Endothelial cell of umbilical vein (primary cell): ENCODE results near the gene CFI. TPM values are rescaled to one million over a fixed set of nuclear protein-coding genes. Genes with fewer than 3 reads are reported as not detected.

Source experiments
- BruUV-seq: library from RNA; stranded (reverse); fragments of 400-500 nt; replicated peaks from 2 replicates; lab custom pipeline; 2021; lab: Mats Ljungman, UMichigan
- CTCF ChIA-PET: fragments of 300-600, 350-600 bp; sonication (Branson Sonifier 250); formaldehyde crosslinking; loops from one replicate; lab custom pipeline; 2021; ENCODE audit warnings: antibody characterized with exemption, inconsistent platforms; lab: Charles Lee
- POLR2A ChIA-PET: fragments of 300-600, 350-600 bp; sonication (Branson Sonifier 250); formaldehyde crosslinking; loops from one replicate; lab custom pipeline; 2021; ENCODE audit warnings: antibody characterized with exemption, inconsistent platforms; lab: Charles Lee
- DNase-seq: peaks from one replicate; pipeline ENCODE4 v3.0.0-alpha.2; 2011; ENCODE audit warnings: low read depth, low spot score
- FAIRE-seq: peaks from 2 replicates; lab custom pipeline; 2011; peaks lifted over from hg19 to GRCh38; lab: Jason Lieb, UNC
- H2AFZ ChIP-seq: 2 replicates; pipeline ENCODE4 v1.6.0; 2012; ENCODE audit warnings: low read depth, low read length, control low read depth, inconsistent platforms
- H3K27ac ChIP-seq: 2 replicates; pipeline ENCODE4 v1.5.1; 2011; ENCODE audit warnings: low read depth, mild to moderate bottlenecking, control low read depth, low read length, moderate library complexity; ENCODE audit not compliant: insufficient read depth
- H3K27me3 ChIP-seq, 2 experiments: 2 replicates each; pipeline versions ENCODE4 v1.6.0 to v1.6.1; 2011; ENCODE audit warnings: low read length in 2 of 2, mixed read lengths in 1 of 2; ENCODE audit not compliant: control insufficient read depth in 2 of 2, insufficient read depth in 2 of 2
- H3K36me3 ChIP-seq, 2 experiments: 2 replicates in 1 of 2; 3 replicates in 1 of 2; pipeline ENCODE4 v1.5.1; 2011; ENCODE audit warnings: low read length in 2 of 2, mild to moderate bottlenecking in 1 of 2, moderate library complexity in 1 of 2; ENCODE audit not compliant: control insufficient read depth in 2 of 2, insufficient read depth in 2 of 2; ENCODE audit errors: extremely low read depth in 1 of 2
- H3K4me1 ChIP-seq: 3 replicates; pipeline ENCODE4 v1.5.1; 2011; ENCODE audit warnings: mild to moderate bottlenecking, low read length; ENCODE audit not compliant: control insufficient read depth, insufficient read depth; ENCODE audit errors: extremely low read depth
- H3K4me2 ChIP-seq: 2 replicates; pipeline ENCODE4 v1.6.1; 2011; ENCODE audit warnings: low read length, control low read depth, mixed read lengths; ENCODE audit not compliant: insufficient read depth
- H3K4me3 ChIP-seq, 3 experiments: fragments of 200-600 bp in 1 of 3; sonication (generic), shearing (Covaris generic) in 1 of 3; replicated peaks in 1 of 3; 2 replicates each; pipeline ENCODE4 v1.5.1; 2011 to 2016; ENCODE audit warnings: control low read depth in 3 of 3, low read length in 3 of 3, mild to moderate bottlenecking in 2 of 3, inconsistent platforms in 1 of 3, low read depth in 1 of 3, moderate library complexity in 1 of 3; ENCODE audit not compliant: insufficient read depth in 1 of 3
- H3K79me2 ChIP-seq: 2 replicates; pipeline ENCODE4 v1.6.0; 2012; ENCODE audit warnings: low read length, inconsistent platforms; ENCODE audit not compliant: control insufficient read depth, insufficient read depth
- H3K9ac ChIP-seq: replicated peaks from 2 replicates; pipeline ENCODE3; 2011; ENCODE audit warnings: low read length, control low read depth; ENCODE audit not compliant: insufficient read depth; ENCODE audit errors: extremely low read depth
- H3K9me1 ChIP-seq: replicated peaks from 3 replicates; pipeline ENCODE4 v1.6.0; 2011; ENCODE audit warnings: mild to moderate bottlenecking, low read length; ENCODE audit not compliant: control insufficient read depth, insufficient read depth; ENCODE audit errors: extremely low read depth
- H3K9me3 ChIP-seq: replicated peaks from 2 replicates; pipeline ENCODE4 v1.5.1; 2012; ENCODE audit warnings: low read length, inconsistent platforms; ENCODE audit not compliant: control insufficient read depth, insufficient read depth
- H4K20me1 ChIP-seq: replicated peaks from 2 replicates; pipeline ENCODE3; 2011; ENCODE audit warnings: mild to moderate bottlenecking, low read length; ENCODE audit not compliant: control insufficient read depth, insufficient read depth; ENCODE audit errors: extremely low read depth
- EZH2 ChIP-seq: IDR thresholded peaks from 2 replicates; pipeline ENCODE4 v1.6.1; 2012; ENCODE audit warnings: borderline replicate concordance, low read depth, mild to moderate bottlenecking, moderate library complexity, low read length, inconsistent platforms; ENCODE audit not compliant: severe bottlenecking
- FOS ChIP-seq: IDR thresholded peaks from 2 replicates; pipeline ENCODE4 v1.6.1; 2011; ENCODE audit warnings: mild to moderate bottlenecking, low read length, moderate library complexity, borderline replicate concordance; ENCODE audit not compliant: insufficient read depth
- GATA2 ChIP-seq: IDR thresholded peaks from 2 replicates; pipeline ENCODE4 v1.7.0; 2011; ENCODE audit warnings: low read depth, mild to moderate bottlenecking, moderate library complexity, mixed read lengths, low read length; ENCODE audit not compliant: insufficient read length, insufficient read depth
- JUN ChIP-seq: IDR thresholded peaks from 2 replicates; pipeline ENCODE4 v1.6.1; 2011; ENCODE audit warnings: borderline replicate concordance, low read depth; ENCODE audit not compliant: insufficient read length, insufficient read depth
- MYC ChIP-seq: IDR thresholded peaks from one replicate; pipeline ENCODE4 v1.6.1; 2011; ENCODE audit warnings: mild to moderate bottlenecking, low read depth, low read length
- POLR2A ChIP-seq: IDR thresholded peaks from 2 replicates; pipeline ENCODE4 v1.6.1; 2012; ENCODE audit warnings: low read depth, mild to moderate bottlenecking, control low read depth, low read length
- POLR2AphosphoS5 ChIP-seq: IDR thresholded peaks from 2 replicates; pipeline ENCODE4 v1.6.1; 2012; ENCODE audit warnings: low read depth, mild to moderate bottlenecking, control low read depth, low read length, moderate library complexity; ENCODE audit not compliant: insufficient read depth
- dilution Hi-C: fragments of 300-500 bp; cut with MboI; formaldehyde crosslinking; loops from one replicate; pipeline ENCODE4 v1.15.0; 2019; ENCODE audit warnings: low sequenced_read_pairs; ENCODE audit not compliant: extremely low pct_ligation_motif_present
- intact Hi-C: fragments of 100-400 bp; cut with micrococcal nuclease; formaldehyde crosslinking; loops from one replicate; pipeline ENCODE4 v1.10.0; 2022
- polyA plus RNA-seq, 4 experiments: library from polyadenylated mRNA; depleted of rRNA in 3 of 4; stranded (reverse) in 3 of 4; unstranded in 1 of 4; fragments of >200 nt; gene quantifications; 2 replicates each; pipeline versions ENCODE4 v1.2.1 to v1.2.3, GENCODE V29; 2011 to 2012; ENCODE audit warnings: missing spikeins in 1 of 4
- total RNA-seq: library from RNA; stranded (reverse); gene quantifications from 2 replicates; pipeline ENCODE4 v1.2.3, GENCODE V29; 2021
- TF ChIP-seq, protein P1 (sequence below), 2 donors: IDR thresholded peaks; 1 replicate in 1 of 2; 2 replicates in 1 of 2; pipeline ENCODE4 v1.5.1; 2011; ENCODE audit warnings: low read length in 2 of 2, mild to moderate bottlenecking in 2 of 2, moderate library complexity in 2 of 2, control low read depth in 1 of 2, inconsistent platforms in 1 of 2, low read depth in 1 of 2; ENCODE audit not compliant: insufficient read depth in 1 of 2; ENCODE audit errors: extremely low read depth in 1 of 2
- TF ChIP-seq, protein P2 (sequence below): IDR thresholded peaks from 2 replicates; pipeline ENCODE4 v1.6.1; 2011; ENCODE audit not compliant: insufficient read depth, insufficient read length

CFI gene
- total and polyA plus RNA-seq, 2 donors (not counting 3 experiments of a cell fraction or from before 2014, with no cell fraction given), result 10.0 to 21.4 TPM

DNA sequence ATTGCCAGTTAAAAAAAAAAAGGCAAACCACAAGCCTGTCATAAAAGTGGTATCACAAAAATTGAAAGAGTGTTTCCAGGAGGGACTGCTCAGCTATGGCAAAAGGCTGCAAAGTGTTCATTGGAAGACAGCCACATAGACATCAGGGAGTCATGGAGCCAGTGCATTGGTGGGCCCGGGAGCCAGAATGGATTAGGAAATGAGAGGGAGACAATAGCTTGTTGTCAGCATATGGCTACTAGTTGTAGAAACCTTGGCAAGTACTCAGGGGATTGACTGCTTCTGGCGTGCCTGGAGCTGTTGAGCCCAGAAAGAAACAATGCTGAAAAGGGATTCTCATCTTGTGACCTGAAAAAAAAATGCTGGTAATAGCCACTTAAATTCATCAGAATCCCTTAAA, 18.8 kb upstream of the CFI start:
- FAIRE-seq (no peak), DNase-seq (no peak)
- no peak overlapping the region for H3K9ac ChIP-seq
- BruUV-seq, result no TSS peak
- H3K4me2 ChIP-seq, result no peak overlapping the region
- H3K4me1 ChIP-seq, result peaks cover 13% of the 10 kb centered on the region
- no peaks in the 10 kb centered on the region for H3K27me3 ChIP-seq
- dilution Hi-C loops, result no loop called here
- POLR2A ChIA-PET, result no interaction called here
- TF ChIP-seq, protein P1, sequence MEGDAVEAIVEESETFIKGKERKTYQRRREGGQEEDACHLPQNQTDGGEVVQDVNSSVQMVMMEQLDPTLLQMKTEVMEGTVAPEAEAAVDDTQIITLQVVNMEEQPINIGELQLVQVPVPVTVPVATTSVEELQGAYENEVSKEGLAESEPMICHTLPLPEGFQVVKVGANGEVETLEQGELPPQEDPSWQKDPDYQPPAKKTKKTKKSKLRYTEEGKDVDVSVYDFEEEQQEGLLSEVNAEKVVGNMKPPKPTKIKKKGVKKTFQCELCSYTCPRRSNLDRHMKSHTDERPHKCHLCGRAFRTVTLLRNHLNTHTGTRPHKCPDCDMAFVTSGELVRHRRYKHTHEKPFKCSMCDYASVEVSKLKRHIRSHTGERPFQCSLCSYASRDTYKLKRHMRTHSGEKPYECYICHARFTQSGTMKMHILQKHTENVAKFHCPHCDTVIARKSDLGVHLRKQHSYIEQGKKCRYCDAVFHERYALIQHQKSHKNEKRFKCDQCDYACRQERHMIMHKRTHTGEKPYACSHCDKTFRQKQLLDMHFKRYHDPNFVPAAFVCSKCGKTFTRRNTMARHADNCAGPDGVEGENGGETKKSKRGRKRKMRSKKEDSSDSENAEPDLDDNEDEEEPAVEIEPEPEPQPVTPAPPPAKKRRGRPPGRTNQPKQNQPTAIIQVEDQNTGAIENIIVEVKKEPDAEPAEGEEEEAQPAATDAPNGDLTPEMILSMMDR (IDR thresholded peaks at IDR 0.05; ENCODE audit: extremely low read depth in 1 of 2, insufficient read depth in 1 of 2, low read depth in 1 of 2, low read length in 2 of 2), result no peak
- CTCF ChIA-PET, result interaction anchor here (1.6 kb wide), 1 partner anchor 117 kb away, joined by 3 read pairs; the partner anchor contains the start of gene CASP6
- H3K36me3 ChIP-seq, result peaks cover 3 to 19% of the 10 kb centered on the region in 2 experiments
- H3K9me3 ChIP-seq, result no peaks in the 10 kb centered on the region
- intact Hi-C loops, result no loop called here
- H3K4me3 ChIP-seq, result no peak overlapping the region
- H4K20me1 ChIP-seq, result no peaks in the 10 kb centered on the region
- no peak overlapping the region for H3K27ac ChIP-seq
- H3K79me2 ChIP-seq, result peaks cover 28% of the 10 kb centered on the region
- H2AFZ ChIP-seq, result no peak overlapping the region
- no peaks in the 10 kb centered on the region for H3K9me1 ChIP-seq

DNA sequence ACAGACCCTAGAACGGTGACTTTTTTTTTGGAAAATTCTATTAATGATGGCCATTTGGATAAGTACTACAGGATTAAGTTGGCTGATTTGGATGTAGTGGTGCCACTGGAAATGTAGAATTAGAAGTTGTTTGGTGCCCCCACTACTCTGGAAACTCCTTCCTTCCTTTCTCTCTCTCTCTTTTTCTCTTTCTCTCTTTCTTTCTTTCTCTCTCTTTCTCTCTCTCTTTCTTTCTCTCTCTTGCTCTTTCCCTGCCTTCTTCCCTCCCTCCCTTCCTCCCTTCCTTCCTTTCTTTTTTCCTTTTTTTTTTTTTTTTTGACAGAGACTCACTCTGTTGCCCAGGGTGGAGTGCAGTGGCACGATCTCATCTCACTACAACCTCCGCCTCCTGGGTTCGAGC, 16.5 kb upstream of the CFI start:
- no peak overlapping the region for H3K4me3 ChIP-seq
- peaks cover 13% of the 10 kb centered on the region for H3K4me1 ChIP-seq
- CTCF ChIA-PET, result no interaction called here
- dilution Hi-C loops (no loop called here), intact Hi-C loops (loop anchor here (10.0 kb wide), 1 partner anchor 1143 kb away; no protein-coding TSS in a partner anchor)
- H3K27me3 ChIP-seq, result no peaks in the 10 kb centered on the region
- FAIRE-seq (no peak), DNase-seq (no peak)
- H3K79me2 ChIP-seq, result peaks cover 28% of the 10 kb centered on the region
- H3K9me1 ChIP-seq, result no peaks in the 10 kb centered on the region
- H2AFZ ChIP-seq, result no peak overlapping the region
- BruUV-seq, result no TSS peak
- H4K20me1 ChIP-seq, result no peaks in the 10 kb centered on the region
- POLR2A ChIA-PET, result no interaction called here
- no peaks in the 10 kb centered on the region for H3K9me3 ChIP-seq
- peaks cover 3 to 16% of the 10 kb centered on the region in 2 experiments for H3K36me3 ChIP-seq
- no peak overlapping the region for H3K4me2 ChIP-seq
- no peak overlapping the region for H3K9ac ChIP-seq
- no peak for TF ChIP-seq POLR2A
- TF ChIP-seq, protein P2, sequence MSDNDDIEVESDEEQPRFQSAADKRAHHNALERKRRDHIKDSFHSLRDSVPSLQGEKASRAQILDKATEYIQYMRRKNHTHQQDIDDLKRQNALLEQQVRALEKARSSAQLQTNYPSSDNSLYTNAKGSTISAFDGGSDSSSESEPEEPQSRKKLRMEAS, result no peak
- no peak for TF ChIP-seq MYC
- TF ChIP-seq, protein P1 (IDR thresholded peaks at IDR 0.05; ENCODE audit: extremely low read depth in 1 of 2, insufficient read depth in 1 of 2, low read depth in 1 of 2, low read length in 2 of 2), result no peak
- TF ChIP-seq FOS, result no peak
- TF ChIP-seq POLR2AphosphoS5, result no peak
- TF ChIP-seq EZH2, result no peak
- no peak for TF ChIP-seq GATA2
- TF ChIP-seq JUN, result no peak
- H3K27ac ChIP-seq, result no peak overlapping the region
